GM12801 (cell line): ENCODE results near the gene ATF5.

Experiments used
- CTCF ChIP-seq: IDR thresholded peaks from one replicate; pipeline ENCODE4 v1.5.1; 2011; ENCODE audit warnings: control low read depth; ENCODE audit not compliant: insufficient read length; ENCODE audit errors: extremely low read depth

Gene ATF5

GRCh38 chr19:49883094-49883493 lies 45.9 kb upstream of the ATF5 start:
- no peak for TF ChIP-seq CTCF

GRCh38 chr19:49884109-49884508 lies 44.9 kb upstream of the ATF5 start:
- TF ChIP-seq CTCF = no peak

GRCh38 chr19:49884760-49885159 lies 44.2 kb upstream of the ATF5 start:
- no peak for TF ChIP-seq CTCF

GRCh38 chr19:49887037-49887664 lies 41.9 kb upstream of the ATF5 start:
- TF ChIP-seq CTCF = no peak

DNA sequence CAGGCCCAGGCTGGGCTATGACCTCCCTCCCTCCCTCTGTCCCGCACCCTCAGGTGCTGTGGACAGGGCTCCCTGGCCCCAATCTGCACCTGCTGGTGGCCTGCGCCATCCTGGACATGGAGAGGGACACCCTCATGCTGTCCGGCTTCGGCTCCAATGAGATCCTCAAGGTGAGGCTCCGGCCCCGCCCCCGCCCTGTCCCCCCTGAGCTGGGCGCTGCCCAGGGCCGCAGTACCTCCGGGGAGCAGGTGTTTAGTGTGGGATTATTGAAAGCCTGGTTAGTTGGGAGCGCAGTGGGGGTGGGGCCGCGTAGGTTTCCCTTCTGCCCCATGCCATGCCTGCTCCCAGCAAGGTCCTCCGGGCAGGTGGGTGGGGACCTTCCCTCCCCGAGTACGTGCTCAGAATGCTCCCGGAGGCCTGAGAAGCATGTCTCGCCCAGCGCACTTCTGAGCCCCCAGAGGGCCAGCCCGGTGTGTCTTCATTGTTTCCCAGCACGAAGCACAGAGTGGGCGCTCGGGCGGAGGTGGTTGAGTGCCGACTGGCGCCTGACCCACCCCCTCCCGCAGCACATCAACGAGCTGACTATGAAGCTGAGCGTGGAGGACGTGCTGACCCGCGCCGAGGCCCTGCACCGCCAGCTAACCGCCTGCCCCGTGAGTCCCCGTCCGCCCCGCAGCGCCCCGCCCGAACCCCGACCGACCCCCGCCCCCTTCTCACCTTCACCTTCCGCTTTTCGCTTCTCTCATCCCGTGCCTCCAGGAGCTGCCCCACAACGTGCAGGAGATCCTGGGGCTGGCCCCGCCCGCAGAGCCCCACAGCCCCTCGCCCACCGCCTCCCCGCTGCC lies 41.1 kb upstream of the ATF5 start:
- TF ChIP-seq CTCF = no peak

DNA sequence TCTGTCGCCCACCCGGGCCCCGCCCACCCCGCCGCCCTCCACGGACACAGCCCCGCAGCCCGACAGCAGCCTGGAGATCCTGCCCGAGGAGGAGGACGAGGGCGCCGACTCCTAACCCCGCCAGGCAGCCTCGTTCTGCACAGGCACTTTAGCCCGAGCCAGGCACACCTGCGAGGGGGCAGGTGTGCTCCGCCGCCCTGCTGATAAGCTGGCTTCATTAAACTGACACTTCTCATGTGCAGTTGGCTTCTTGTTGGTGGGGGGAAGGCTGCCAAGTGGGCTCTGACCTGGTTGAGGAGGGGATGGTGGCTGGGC lies 40.5 kb upstream of the ATF5 start:
- TF ChIP-seq CTCF = no peak

- no peak for TF ChIP-seq CTCF
Measured at GRCh38 chr19:49889038-49889686, 39.8 kb upstream of the ATF5 start.
